HepG2 (cell line): ENCODE measurements around the gene APLF. TPM values are rescaled to one million over a fixed set of nuclear protein-coding genes. Genes with fewer than 3 reads are reported as not detected.

Experiments used
- ARID2 ChIP-seq: sonication (generic); formaldehyde crosslinking; IDR thresholded peaks from 2 replicates; pipeline ENCODE4 v1.8.1; 2022; ENCODE audit warnings: mild to moderate bottlenecking, missing genetic modification reagents, borderline replicate concordance
- ELF4 ChIP-seq: sonication (generic); formaldehyde crosslinking; IDR thresholded peaks from 2 replicates; pipeline ENCODE4 v1.5.0; 2020; ENCODE audit warnings: missing genetic modification reagents, mild to moderate bottlenecking, moderate library complexity, borderline replicate concordance
- MLLT10 ChIP-seq: sonication (generic); formaldehyde crosslinking; IDR thresholded peaks from 2 replicates; pipeline ENCODE4 v1.4.0; 2020; ENCODE audit warnings: missing genetic modification reagents
- RXRA ChIP-seq: sonication (generic); formaldehyde crosslinking; IDR thresholded peaks from 2 replicates; pipeline ENCODE4 v1.5.1; 2020; ENCODE audit warnings: missing genetic modification reagents
- SCMH1 ChIP-seq: sonication (generic); formaldehyde crosslinking; IDR thresholded peaks from 2 replicates; pipeline ENCODE4 v1.9.0; 2021; ENCODE audit warnings: missing genetic modification reagents, mild to moderate bottlenecking, borderline replicate concordance
- SMYD3 ChIP-seq: sonication (generic); formaldehyde crosslinking; IDR thresholded peaks from 2 replicates; pipeline ENCODE4 v1.8.1; 2023; ENCODE audit warnings: mild to moderate bottlenecking, missing genetic modification reagents
- ZHX1 ChIP-seq: sonication (generic); formaldehyde crosslinking; IDR thresholded peaks from 2 replicates; pipeline ENCODE4 v1.8.1; 2022; ENCODE audit warnings: low read depth, mild to moderate bottlenecking, missing genetic modification reagents
- ZNF382 ChIP-seq: sonication (generic); formaldehyde crosslinking; IDR thresholded peaks from 2 replicates; pipeline ENCODE4 v1.5.0; 2020; ENCODE audit warnings: missing genetic modification reagents, mild to moderate bottlenecking, borderline replicate concordance
- ZNF484 ChIP-seq: sonication (generic); formaldehyde crosslinking; IDR thresholded peaks from 2 replicates; pipeline ENCODE4 v1.5.1; 2020; ENCODE audit warnings: mild to moderate bottlenecking, low read depth, missing genetic modification reagents, borderline replicate concordance
- polyA plus RNA-seq, 8 experiments: library from polyadenylated mRNA; depleted of rRNA in 3 of 8; stranded (reverse) in 7 of 8; unstranded in 1 of 8; fragments of >200 nt; fragmentation: Illumina TruSeq in 4 of 8; extraction: Trizol in 4 of 8; gene quantifications; 2 replicates each; pipeline versions ENCODE4 v1.2.1 to v1.2.3, GENCODE V29; 2011 to 2016; ENCODE audit warnings: low read depth in 4 of 8, missing spikeins in 1 of 8, mixed read lengths in 1 of 8; ENCODE audit not compliant: insufficient read depth in 1 of 8
- total RNA-seq, 5 experiments: library from RNA; depleted of rRNA; stranded (reverse); fragments of >200 nt; fragmentation: Illumina TruSeq; extraction: Trizol; gene quantifications; 2 replicates each; pipeline ENCODE4 v1.2.3, GENCODE V29; 2016; ENCODE audit warnings: low read depth in 1 of 5
- TF ChIP-seq, protein P1 (sequence below): sonication (generic); formaldehyde crosslinking; IDR thresholded peaks from 2 replicates; pipeline ENCODE4 v1.5.1; 2020; ENCODE audit warnings: missing genetic modification reagents, mild to moderate bottlenecking, borderline replicate concordance
- TF ChIP-seq, protein P2 (sequence below): sonication (generic); formaldehyde crosslinking; IDR thresholded peaks from 2 replicates; pipeline ENCODE4 v1.4.0; 2020; ENCODE audit warnings: missing genetic modification reagents
- TF ChIP-seq, protein P3 (sequence below), 2 experiments: sonication (generic) in 1 of 2; formaldehyde crosslinking in 1 of 2; IDR thresholded peaks; 2 replicates each; pipeline versions ENCODE4 v1.4.0 to v1.6.1; 2016 to 2020; ENCODE audit warnings: borderline replicate concordance in 1 of 2, low read depth in 1 of 2, mild to moderate bottlenecking in 1 of 2, missing genetic modification reagents in 1 of 2

Gene APLF
- total and polyA plus RNA-seq, 2 of the 13 experiments (the other 11 are each of a cell fraction or from before 2014, with no cell fraction given) = 0.45 to 2.2 TPM

GRCh38 chr2:68467077-68467960 lies at the start of gene APLF, which contains the start of gene FBXO48 (continued):
- TF ChIP-seq, protein P1, sequence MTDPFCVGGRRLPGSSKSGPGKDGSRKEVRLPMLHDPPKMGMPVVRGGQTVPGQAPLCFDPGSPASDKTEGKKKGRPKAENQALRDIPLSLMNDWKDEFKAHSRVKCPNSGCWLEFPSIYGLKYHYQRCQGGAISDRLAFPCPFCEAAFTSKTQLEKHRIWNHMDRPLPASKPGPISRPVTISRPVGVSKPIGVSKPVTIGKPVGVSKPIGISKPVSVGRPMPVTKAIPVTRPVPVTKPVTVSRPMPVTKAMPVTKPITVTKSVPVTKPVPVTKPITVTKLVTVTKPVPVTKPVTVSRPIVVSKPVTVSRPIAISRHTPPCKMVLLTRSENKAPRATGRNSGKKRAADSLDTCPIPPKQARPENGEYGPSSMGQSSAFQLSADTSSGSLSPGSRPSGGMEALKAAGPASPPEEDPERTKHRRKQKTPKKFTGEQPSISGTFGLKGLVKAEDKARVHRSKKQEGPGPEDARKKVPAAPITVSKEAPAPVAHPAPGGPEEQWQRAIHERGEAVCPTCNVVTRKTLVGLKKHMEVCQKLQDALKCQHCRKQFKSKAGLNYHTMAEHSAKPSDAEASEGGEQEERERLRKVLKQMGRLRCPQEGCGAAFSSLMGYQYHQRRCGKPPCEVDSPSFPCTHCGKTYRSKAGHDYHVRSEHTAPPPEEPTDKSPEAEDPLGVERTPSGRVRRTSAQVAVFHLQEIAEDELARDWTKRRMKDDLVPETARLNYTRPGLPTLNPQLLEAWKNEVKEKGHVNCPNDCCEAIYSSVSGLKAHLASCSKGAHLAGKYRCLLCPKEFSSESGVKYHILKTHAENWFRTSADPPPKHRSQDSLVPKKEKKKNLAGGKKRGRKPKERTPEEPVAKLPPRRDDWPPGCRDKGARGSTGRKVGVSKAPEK (CRISPR knock-in tag) = 0 out of 2 replicates have a peak, but pooled peaks have one; percentile 39
- TF ChIP-seq, protein P2, sequence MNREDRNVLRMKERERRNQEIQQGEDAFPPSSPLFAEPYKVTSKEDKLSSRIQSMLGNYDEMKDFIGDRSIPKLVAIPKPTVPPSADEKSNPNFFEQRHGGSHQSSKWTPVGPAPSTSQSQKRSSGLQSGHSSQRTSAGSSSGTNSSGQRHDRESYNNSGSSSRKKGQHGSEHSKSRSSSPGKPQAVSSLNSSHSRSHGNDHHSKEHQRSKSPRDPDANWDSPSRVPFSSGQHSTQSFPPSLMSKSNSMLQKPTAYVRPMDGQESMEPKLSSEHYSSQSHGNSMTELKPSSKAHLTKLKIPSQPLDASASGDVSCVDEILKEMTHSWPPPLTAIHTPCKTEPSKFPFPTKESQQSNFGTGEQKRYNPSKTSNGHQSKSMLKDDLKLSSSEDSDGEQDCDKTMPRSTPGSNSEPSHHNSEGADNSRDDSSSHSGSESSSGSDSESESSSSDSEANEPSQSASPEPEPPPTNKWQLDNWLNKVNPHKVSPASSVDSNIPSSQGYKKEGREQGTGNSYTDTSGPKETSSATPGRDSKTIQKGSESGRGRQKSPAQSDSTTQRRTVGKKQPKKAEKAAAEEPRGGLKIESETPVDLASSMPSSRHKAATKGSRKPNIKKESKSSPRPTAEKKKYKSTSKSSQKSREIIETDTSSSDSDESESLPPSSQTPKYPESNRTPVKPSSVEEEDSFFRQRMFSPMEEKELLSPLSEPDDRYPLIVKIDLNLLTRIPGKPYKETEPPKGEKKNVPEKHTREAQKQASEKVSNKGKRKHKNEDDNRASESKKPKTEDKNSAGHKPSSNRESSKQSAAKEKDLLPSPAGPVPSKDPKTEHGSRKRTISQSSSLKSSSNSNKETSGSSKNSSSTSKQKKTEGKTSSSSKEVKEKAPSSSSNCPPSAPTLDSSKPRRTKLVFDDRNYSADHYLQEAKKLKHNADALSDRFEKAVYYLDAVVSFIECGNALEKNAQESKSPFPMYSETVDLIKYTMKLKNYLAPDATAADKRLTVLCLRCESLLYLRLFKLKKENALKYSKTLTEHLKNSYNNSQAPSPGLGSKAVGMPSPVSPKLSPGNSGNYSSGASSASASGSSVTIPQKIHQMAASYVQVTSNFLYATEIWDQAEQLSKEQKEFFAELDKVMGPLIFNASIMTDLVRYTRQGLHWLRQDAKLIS (CRISPR knock-in tag) = no peak
- TF ChIP-seq ARID2 (CRISPR knock-in tag) (no peak), ELF4 (CRISPR knock-in tag) (peak; percentile 62; the same call in 1 of the 2 replicates), ZNF484 (CRISPR knock-in tag) (0 out of 2 replicates have a peak, but pooled peaks have one; percentile 78), RXRA (CRISPR knock-in tag) (no peak), ZNF382 (CRISPR knock-in tag) (no peak), MLLT10 (CRISPR knock-in tag) (no peak), SMYD3 (CRISPR knock-in tag) (peak; percentile 84), SCMH1 (CRISPR knock-in tag) (no peak), ZHX1 (CRISPR knock-in tag) (no peak)
- TF ChIP-seq, protein P3, sequence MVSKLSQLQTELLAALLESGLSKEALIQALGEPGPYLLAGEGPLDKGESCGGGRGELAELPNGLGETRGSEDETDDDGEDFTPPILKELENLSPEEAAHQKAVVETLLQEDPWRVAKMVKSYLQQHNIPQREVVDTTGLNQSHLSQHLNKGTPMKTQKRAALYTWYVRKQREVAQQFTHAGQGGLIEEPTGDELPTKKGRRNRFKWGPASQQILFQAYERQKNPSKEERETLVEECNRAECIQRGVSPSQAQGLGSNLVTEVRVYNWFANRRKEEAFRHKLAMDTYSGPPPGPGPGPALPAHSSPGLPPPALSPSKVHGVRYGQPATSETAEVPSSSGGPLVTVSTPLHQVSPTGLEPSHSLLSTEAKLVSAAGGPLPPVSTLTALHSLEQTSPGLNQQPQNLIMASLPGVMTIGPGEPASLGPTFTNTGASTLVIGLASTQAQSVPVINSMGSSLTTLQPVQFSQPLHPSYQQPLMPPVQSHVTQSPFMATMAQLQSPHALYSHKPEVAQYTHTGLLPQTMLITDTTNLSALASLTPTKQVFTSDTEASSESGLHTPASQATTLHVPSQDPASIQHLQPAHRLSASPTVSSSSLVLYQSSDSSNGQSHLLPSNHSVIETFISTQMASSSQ (IDR thresholded peaks at IDR 0.05; ENCODE audit: low read depth) = peak; percentile 25; the same call in 1 of the 2 replicates
- TF ChIP-seq, protein P3 (CRISPR knock-in tag; IDR thresholded peaks at IDR 0.05; ENCODE audit: borderline replicate concordance) = peak; percentile 43; the same call in 1 of the 2 replicates
